PC-3 (cell line): ENCODE measurements around the gene TCEANC2. TPM values are rescaled to one million over a fixed set of nuclear protein-coding genes. Genes with fewer than 3 reads are reported as not detected.

Experiments
- ATAC-seq: fragments of 200-7000 bp; cut with Tn5 transposase; 2 replicates; pipeline ENCODE4 v1.9.1; 2020; ENCODE audit warnings: mild to moderate bottlenecking, moderate library complexity
- BruUV-seq: library from RNA; stranded (reverse); fragments of 400-500 nt; replicated peaks from 2 replicates; lab custom pipeline; 2021; lab: Mats Ljungman, UMichigan
- CTCF ChIA-PET: fragments of 300-600 bp; sonication (Branson Sonifier 250); formaldehyde crosslinking; loops from one replicate; lab custom pipeline; 2022; ENCODE audit warnings: antibody characterized with exemption; lab: Charles Lee
- POLR2A ChIA-PET: fragments of 300-600 bp; sonication (Branson Sonifier 250); formaldehyde crosslinking; loops from one replicate; lab custom pipeline; 2022; ENCODE audit warnings: antibody characterized with exemption; ENCODE audit not compliant: unreplicated experiment; lab: Charles Lee
- DNase-seq: peaks from one replicate; pipeline ENCODE4 v3.0.0-alpha.2; 2015
- H2AFZ ChIP-seq: fragments of 300-600 bp; sonication (generic); 2 replicates; pipeline ENCODE4 v1.6.0; 2016; ENCODE audit warnings: antibody characterized with exemption, low read length
- H3F3A ChIP-seq: fragments of 300-600 bp; sonication (generic); one replicate; pipeline ENCODE4 v1.6.0; 2017; ENCODE audit warnings: antibody characterized with exemption, low read length, control low read depth, mild to moderate bottlenecking; ENCODE audit not compliant: unreplicated experiment
- H3K27ac ChIP-seq: fragments of 300-600 bp; sonication (generic); 2 replicates; pipeline ENCODE4 v1.5.1; 2016; ENCODE audit warnings: mild to moderate bottlenecking, low read length
- H3K27me3 ChIP-seq: fragments of 300-600 bp; sonication (generic); 2 replicates; pipeline ENCODE4 v1.6.1; 2016; ENCODE audit warnings: low read length, mixed read lengths
- H3K36me3 ChIP-seq: fragments of 300-600 bp; sonication (generic); 2 replicates; pipeline ENCODE4 v1.6.1; 2016; ENCODE audit warnings: low read depth, mixed run types, low read length, mixed read lengths
- H3K4me1 ChIP-seq: fragments of 300-600 bp; sonication (generic); 2 replicates; pipeline ENCODE4 v1.5.1; 2016; ENCODE audit warnings: low read length; ENCODE audit not compliant: insufficient read depth
- H3K4me2 ChIP-seq: fragments of 300-600 bp; sonication (generic); 2 replicates; pipeline ENCODE4 v1.6.0; 2016; ENCODE audit warnings: low read length
- H3K4me3 ChIP-seq: fragments of 300-600 bp; sonication (generic); 2 replicates; pipeline ENCODE4 v1.5.1; 2016; ENCODE audit warnings: mild to moderate bottlenecking, low read length, mixed read lengths
- H3K79me2 ChIP-seq: fragments of 300-600 bp; sonication (generic); 2 replicates; pipeline ENCODE4 v1.6.1; 2017; ENCODE audit warnings: low read length, mixed read lengths
- H3K9ac ChIP-seq: fragments of 300-600 bp; sonication (generic); 2 replicates; pipeline ENCODE4 v1.6.0; 2016; ENCODE audit warnings: mild to moderate bottlenecking, low read length
- H3K9me2 ChIP-seq: fragments of 300-600 bp; sonication (generic); replicated peaks from 2 replicates; pipeline ENCODE4 v1.6.1; 2016; ENCODE audit warnings: mixed run types, low read length, mixed read lengths
- H3K9me3 ChIP-seq: fragments of 300-600 bp; sonication (generic); 2 replicates; pipeline ENCODE4 v1.6.1; 2016; ENCODE audit warnings: low read length, mixed read lengths
- H4K20me1 ChIP-seq: fragments of 300-600 bp; sonication (generic); 2 replicates; pipeline ENCODE4 v1.6.1; 2016; ENCODE audit warnings: low read length, mixed read lengths
- EZH2 ChIP-seq: fragments of 300-600 bp; sonication (generic); IDR thresholded peaks from one replicate; pipeline ENCODE4 v1.6.1; 2017; ENCODE audit warnings: antibody characterized with exemption, mild to moderate bottlenecking, low read length; ENCODE audit not compliant: unreplicated experiment
- EZH2phosphoT487 ChIP-seq: fragments of 300-600 bp; sonication (generic); IDR thresholded peaks from 2 replicates; pipeline ENCODE4 v1.6.1; 2018; ENCODE audit warnings: mild to moderate bottlenecking, antibody characterized with exemption, low read length, borderline replicate concordance
- intact Hi-C: fragments of 100-400 bp; cut with micrococcal nuclease; formaldehyde crosslinking; loops from 2 replicates; pipeline ENCODE4 v1.9.0; 2023
- total RNA-seq: library from RNA; depleted of rRNA; stranded (reverse); fragments of >200 nt; gene quantifications from 2 replicates; pipeline ENCODE4 v1.2.3, GENCODE V29; 2014
- TF ChIP-seq, protein P1 (sequence below): fragments of 300-600 bp; sonication (generic); conservative IDR thresholded peaks from 2 replicates; pipeline ENCODE4 v1.5.1; 2017; ENCODE audit warnings: antibody characterized with exemption, low read depth, mild to moderate bottlenecking, low read length

Gene TCEANC2
- total RNA-seq, 1 experiment from 2014 or later = 4.2 TPM

DNA sequence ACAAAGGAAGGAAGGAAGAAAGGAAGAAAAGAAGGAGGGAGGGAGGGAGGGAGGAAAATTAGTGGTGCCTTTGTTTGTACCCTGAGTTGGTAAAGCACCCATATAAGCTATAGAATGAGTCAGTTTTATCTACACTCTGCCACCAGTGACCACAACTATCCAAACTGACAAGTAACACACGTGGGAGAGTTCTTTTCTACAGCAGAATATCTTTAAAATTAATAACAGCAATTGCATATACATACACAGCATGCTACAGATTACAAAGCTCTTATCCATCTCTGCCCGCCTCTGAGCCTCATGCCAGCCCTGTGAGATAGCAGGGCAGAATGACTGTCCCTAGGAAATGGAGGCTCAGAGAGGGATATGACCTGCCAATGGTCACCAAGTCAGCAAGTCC, 79.1 kb downstream of the TCEANC2 start:
- TF ChIP-seq, protein P1, sequence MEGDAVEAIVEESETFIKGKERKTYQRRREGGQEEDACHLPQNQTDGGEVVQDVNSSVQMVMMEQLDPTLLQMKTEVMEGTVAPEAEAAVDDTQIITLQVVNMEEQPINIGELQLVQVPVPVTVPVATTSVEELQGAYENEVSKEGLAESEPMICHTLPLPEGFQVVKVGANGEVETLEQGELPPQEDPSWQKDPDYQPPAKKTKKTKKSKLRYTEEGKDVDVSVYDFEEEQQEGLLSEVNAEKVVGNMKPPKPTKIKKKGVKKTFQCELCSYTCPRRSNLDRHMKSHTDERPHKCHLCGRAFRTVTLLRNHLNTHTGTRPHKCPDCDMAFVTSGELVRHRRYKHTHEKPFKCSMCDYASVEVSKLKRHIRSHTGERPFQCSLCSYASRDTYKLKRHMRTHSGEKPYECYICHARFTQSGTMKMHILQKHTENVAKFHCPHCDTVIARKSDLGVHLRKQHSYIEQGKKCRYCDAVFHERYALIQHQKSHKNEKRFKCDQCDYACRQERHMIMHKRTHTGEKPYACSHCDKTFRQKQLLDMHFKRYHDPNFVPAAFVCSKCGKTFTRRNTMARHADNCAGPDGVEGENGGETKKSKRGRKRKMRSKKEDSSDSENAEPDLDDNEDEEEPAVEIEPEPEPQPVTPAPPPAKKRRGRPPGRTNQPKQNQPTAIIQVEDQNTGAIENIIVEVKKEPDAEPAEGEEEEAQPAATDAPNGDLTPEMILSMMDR = no peak
- no peak for TF ChIP-seq EZH2phosphoT487
- TF ChIP-seq EZH2 = no peak
- Histone ChIP-seq H3K9me3 (no peaks in the 10 kb centered on the region), H3K27ac (no peak overlapping the region), H3K36me3 (no peaks in the 10 kb centered on the region), H4K20me1 (no peaks in the 10 kb centered on the region), H3K79me2 (no peaks in the 10 kb centered on the region), H3K9me2 (no peaks in the 10 kb centered on the region), H3K27me3 (no peaks in the 10 kb centered on the region), H3K9ac (no peak overlapping the region), H3F3A (no peaks in the 10 kb centered on the region), H3K4me3 (no peak overlapping the region), H3K4me2 (no peak overlapping the region), H2AFZ (no peak overlapping the region), H3K4me1 (peaks cover 6% of the 10 kb centered on the region; the same call in 1 of the 2 replicates)
- ATAC-seq = no peak; the same call in 1 of the 2 replicates
- CTCF ChIA-PET = no interaction called here
- intact Hi-C loops = no loop called here
- no peak for DNase-seq
- BruUV-seq = no TSS peak
- POLR2A ChIA-PET = no interaction called here

DNA sequence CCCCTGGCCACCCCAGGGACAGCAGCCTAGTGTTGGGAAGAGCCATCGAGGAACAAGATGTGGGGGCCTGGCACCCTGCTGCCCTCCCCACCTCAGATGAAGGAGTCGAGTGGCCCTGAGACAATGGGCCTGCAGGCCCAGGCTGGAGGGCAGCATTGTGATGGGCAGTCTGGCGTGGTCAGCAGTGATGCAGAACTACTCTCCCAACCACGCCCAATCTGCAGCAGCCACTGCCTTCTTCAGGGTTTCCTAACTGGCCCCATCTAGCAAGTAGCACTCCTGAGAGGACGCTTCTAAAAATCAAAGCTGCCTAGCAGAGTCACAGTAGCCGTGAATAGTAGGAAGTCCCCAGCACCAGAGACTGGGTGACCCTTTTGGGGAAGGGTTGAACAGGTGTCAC, 80.9 kb downstream of the TCEANC2 start:
- ChIA-PET CTCF (no interaction called here), POLR2A (no interaction called here)
- H3K4me3 ChIP-seq = no peak overlapping the region

More for the DNA sequence above, 80.9 kb downstream of the TCEANC2 start:
- no peaks in the 10 kb centered on the region for H3K79me2 ChIP-seq
- intact Hi-C loops = no loop called here
- peaks cover 10% of the 10 kb centered on the region; the same call in 1 of the 2 replicates for H3K4me1 ChIP-seq
- no peak overlapping the region for H2AFZ ChIP-seq
- no peak overlapping the region for H3K9ac ChIP-seq
- H3F3A ChIP-seq = no peaks in the 10 kb centered on the region
- no peak for DNase-seq
- H3K27ac ChIP-seq = no peak overlapping the region
- no peaks in the 10 kb centered on the region for H3K27me3 ChIP-seq
- H3K4me2 ChIP-seq = no peak overlapping the region
- H3K9me2 ChIP-seq = no peaks in the 10 kb centered on the region
- H3K36me3 ChIP-seq = no peaks in the 10 kb centered on the region
- BruUV-seq = no TSS peak
- H4K20me1 ChIP-seq = no peaks in the 10 kb centered on the region
- TF ChIP-seq EZH2 (no peak), EZH2phosphoT487 (no peak)
- TF ChIP-seq, protein P1 = no peak
- no peak for ATAC-seq
- no peaks in the 10 kb centered on the region for H3K9me3 ChIP-seq
